ENCODE results near the gene SBF1. TPM values are rescaled to one million over a fixed set of nuclear protein-coding genes. Genes with fewer than 3 reads are reported as not detected.

Gene SBF1
- total RNA-seq, 1 experiment from 2014 or later, result 48.5 TPM

DNA sequence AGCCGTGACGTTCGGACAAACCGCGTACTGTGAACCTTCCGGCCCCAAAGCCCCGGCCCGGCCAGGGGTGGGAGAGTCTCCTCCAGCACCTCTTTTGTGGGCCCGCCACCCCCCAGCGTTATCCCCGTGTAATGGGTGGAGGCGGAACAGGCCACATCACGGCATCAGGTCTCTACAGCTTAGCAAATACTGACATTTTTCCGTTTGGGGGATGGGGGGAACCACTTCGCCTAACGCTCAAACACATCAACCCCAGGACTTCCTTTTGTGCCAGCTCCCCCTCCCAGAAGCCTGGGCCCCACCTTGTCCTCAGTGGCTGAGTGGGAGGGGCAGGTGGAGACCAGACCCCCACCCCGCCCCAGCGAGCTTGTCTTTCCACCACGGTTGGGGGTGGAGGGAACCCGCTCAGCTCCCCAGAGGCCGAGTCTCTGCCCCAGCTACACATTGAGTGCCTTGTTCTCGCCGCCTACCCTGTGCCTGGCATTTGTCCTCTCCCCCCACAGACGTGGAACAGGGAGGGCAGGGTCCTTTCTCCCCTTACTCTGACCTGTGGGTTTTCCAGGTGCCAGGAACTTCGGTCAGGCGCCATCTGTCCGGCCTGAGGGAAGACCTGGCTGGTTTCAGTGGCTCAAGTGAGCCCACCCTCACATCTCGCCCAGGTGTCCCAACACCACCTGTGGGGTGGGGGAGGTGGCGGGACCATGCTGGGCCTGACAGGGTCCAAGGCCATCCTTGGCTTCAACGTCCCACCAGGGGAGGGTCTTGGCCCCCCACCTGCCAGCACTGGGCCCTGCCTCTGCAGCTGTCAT lies 29.6 kb downstream of the SBF1 start:
- TF ChIP-seq EZH2 (IDR thresholded peaks at IDR 0.05; ENCODE audit: low read length, unreplicated experiment) (no peak), EZH2phosphoT487 (IDR thresholded peaks at IDR 0.05; ENCODE audit: borderline replicate concordance, low read length) (no peak)
- TF ChIP-seq, protein P1, sequence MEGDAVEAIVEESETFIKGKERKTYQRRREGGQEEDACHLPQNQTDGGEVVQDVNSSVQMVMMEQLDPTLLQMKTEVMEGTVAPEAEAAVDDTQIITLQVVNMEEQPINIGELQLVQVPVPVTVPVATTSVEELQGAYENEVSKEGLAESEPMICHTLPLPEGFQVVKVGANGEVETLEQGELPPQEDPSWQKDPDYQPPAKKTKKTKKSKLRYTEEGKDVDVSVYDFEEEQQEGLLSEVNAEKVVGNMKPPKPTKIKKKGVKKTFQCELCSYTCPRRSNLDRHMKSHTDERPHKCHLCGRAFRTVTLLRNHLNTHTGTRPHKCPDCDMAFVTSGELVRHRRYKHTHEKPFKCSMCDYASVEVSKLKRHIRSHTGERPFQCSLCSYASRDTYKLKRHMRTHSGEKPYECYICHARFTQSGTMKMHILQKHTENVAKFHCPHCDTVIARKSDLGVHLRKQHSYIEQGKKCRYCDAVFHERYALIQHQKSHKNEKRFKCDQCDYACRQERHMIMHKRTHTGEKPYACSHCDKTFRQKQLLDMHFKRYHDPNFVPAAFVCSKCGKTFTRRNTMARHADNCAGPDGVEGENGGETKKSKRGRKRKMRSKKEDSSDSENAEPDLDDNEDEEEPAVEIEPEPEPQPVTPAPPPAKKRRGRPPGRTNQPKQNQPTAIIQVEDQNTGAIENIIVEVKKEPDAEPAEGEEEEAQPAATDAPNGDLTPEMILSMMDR (conservative IDR thresholded peaks at IDR 0.05; ENCODE audit: low read depth, low read length), result no peak
- Histone ChIP-seq H3K4me2 (ENCODE audit: low read length) (no peak overlapping the region), H3K27ac (ENCODE audit: low read length) (no peak overlapping the region), H3K36me3 (ENCODE audit: low read depth, low read length) (no peaks in the 10 kb centered on the region), H3K9me3 (ENCODE audit: low read length) (no peaks in the 10 kb centered on the region), H4K20me1 (ENCODE audit: low read length) (no peaks in the 10 kb centered on the region), H3F3A (ENCODE audit: low read length, unreplicated experiment) (no peaks in the 10 kb centered on the region), H3K27me3 (ENCODE audit: low read length) (no peaks in the 10 kb centered on the region), H3K9me2 (replicated peaks; ENCODE audit: low read length) (no peaks in the 10 kb centered on the region), H3K79me2 (ENCODE audit: low read length) (no peaks in the 10 kb centered on the region), H3K4me3 (ENCODE audit: low read length) (no peak overlapping the region), H3K9ac (ENCODE audit: low read length) (no peak overlapping the region), H2AFZ (ENCODE audit: low read length) (no peak overlapping the region), H3K4me1 (ENCODE audit: insufficient read depth, low read length) (no peaks in the 10 kb centered on the region)
- ATAC-seq (no peak), DNase-seq (no peak)
- POLR2A ChIA-PET (ENCODE audit: unreplicated experiment), result interaction anchor here (0.5 kb wide), 1 partner anchor 33 kb away, joined by 12 read pairs; no protein-coding TSS in a partner anchor
- BruUV-seq (replicated peaks), result no TSS peak
- CTCF ChIA-PET, result no interaction called here
- intact Hi-C loops (cut with micrococcal nuclease), result no loop called here

DNA sequence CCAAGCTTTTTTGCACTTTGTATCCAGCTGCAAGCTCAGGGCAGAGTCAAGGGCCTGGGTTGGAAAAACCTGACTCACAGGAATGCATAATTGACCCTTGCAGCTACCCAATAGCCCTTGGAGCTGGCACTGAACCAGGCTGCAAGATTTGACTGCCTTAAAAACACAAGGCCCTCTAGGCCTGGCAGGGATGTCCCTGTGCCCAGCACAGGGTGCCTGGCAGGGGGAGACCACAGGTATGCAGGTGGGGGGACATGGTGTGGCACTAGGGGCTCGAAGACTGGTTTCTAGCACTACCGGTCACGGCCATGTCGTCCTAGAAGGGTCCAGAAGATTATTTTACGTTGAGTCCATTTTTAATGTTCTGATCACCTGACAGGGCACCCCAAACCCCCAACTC lies 30.2 kb downstream of the SBF1 start:
- ATAC-seq (peak; percentile 27), DNase-seq (peak; percentile 38)
- Histone ChIP-seq H4K20me1 (ENCODE audit: low read length) (no peaks in the 10 kb centered on the region), H3K36me3 (ENCODE audit: low read depth, low read length) (no peaks in the 10 kb centered on the region), H3K27ac (ENCODE audit: low read length) (no peak overlapping the region), H3K4me1 (ENCODE audit: insufficient read depth, low read length) (no peaks in the 10 kb centered on the region), H3K4me3 (ENCODE audit: low read length) (no peak overlapping the region), H2AFZ (ENCODE audit: low read length) (no peak overlapping the region), H3K27me3 (ENCODE audit: low read length) (no peaks in the 10 kb centered on the region), H3F3A (ENCODE audit: low read length, unreplicated experiment) (no peaks in the 10 kb centered on the region), H3K9me3 (ENCODE audit: low read length) (no peaks in the 10 kb centered on the region), H3K9me2 (replicated peaks; ENCODE audit: low read length) (no peaks in the 10 kb centered on the region), H3K9ac (ENCODE audit: low read length) (no peak overlapping the region), H3K4me2 (ENCODE audit: low read length) (no peak overlapping the region), H3K79me2 (ENCODE audit: low read length) (no peaks in the 10 kb centered on the region)
- ChIA-PET POLR2A (ENCODE audit: unreplicated experiment) (interaction anchor here (0.5 kb wide), 1 partner anchor 34 kb away, joined by 12 read pairs; no protein-coding TSS in a partner anchor), CTCF (no interaction called here)
- no TSS peak for BruUV-seq (replicated peaks)
- intact Hi-C loops (cut with micrococcal nuclease), result no loop called here
- TF ChIP-seq EZH2 (IDR thresholded peaks at IDR 0.05; ENCODE audit: low read length, unreplicated experiment) (no peak), EZH2phosphoT487 (IDR thresholded peaks at IDR 0.05; ENCODE audit: borderline replicate concordance, low read length) (no peak)
- TF ChIP-seq, protein P1 (conservative IDR thresholded peaks at IDR 0.05; ENCODE audit: low read depth, low read length), result no peak

Data from PC-3 (cell line).